Ishikawa (cell line): ENCODE results near the gene PLD1.

ENCODE experiments used
- CEBPB ChIP-seq: IDR thresholded peaks from 2 replicates; pipeline ENCODE4 v1.6.1; 2012
- CREB1 ChIP-seq: IDR thresholded peaks from 2 replicates; pipeline ENCODE4 v1.6.1; 2012; ENCODE audit warnings: low read depth
- EGR1 ChIP-seq: IDR thresholded peaks from 2 replicates; pipeline ENCODE4 v1.6.1; 2012
- EP300 ChIP-seq: IDR thresholded peaks from 2 replicates; pipeline ENCODE4 v1.6.1; 2012; ENCODE audit warnings: borderline replicate concordance
- FOXM1 ChIP-seq: IDR thresholded peaks from 2 replicates; pipeline ENCODE4 v1.6.1; 2012; ENCODE audit warnings: low read depth, borderline replicate concordance
- NFIC ChIP-seq: IDR thresholded peaks from 2 replicates; pipeline ENCODE4 v1.6.1; 2012
- RAD21 ChIP-seq: IDR thresholded peaks from 2 replicates; pipeline ENCODE4 v1.6.1; 2012; ENCODE audit warnings: low read depth
- TAF1 ChIP-seq: IDR thresholded peaks from 2 replicates; pipeline ENCODE4 v1.6.1; 2012; ENCODE audit warnings: low read depth, mild to moderate bottlenecking
- TCF12 ChIP-seq: IDR thresholded peaks from 2 replicates; pipeline ENCODE4 v1.6.1; 2012; ENCODE audit warnings: low read depth
- TEAD4 ChIP-seq: IDR thresholded peaks from 2 replicates; pipeline ENCODE4 v1.6.1; 2012
- YY1 ChIP-seq: IDR thresholded peaks from 2 replicates; pipeline ENCODE4 v1.6.1; 2012; ENCODE audit warnings: low read depth
- ZBTB7A ChIP-seq: IDR thresholded peaks from 2 replicates; pipeline ENCODE4 v1.6.1; 2012; ENCODE audit warnings: low read depth
- TF ChIP-seq, protein P1 (sequence below): IDR thresholded peaks from 2 replicates; pipeline ENCODE4 v1.6.1; 2012
- TF ChIP-seq, protein P2 (sequence below): IDR thresholded peaks from 2 replicates; pipeline ENCODE4 v1.6.1; 2012
- TF ChIP-seq, protein P3 (sequence below): IDR thresholded peaks from 2 replicates; pipeline ENCODE4 v1.6.1; 2012; ENCODE audit warnings: low read depth, mild to moderate bottlenecking

PLD1 gene

DNA sequence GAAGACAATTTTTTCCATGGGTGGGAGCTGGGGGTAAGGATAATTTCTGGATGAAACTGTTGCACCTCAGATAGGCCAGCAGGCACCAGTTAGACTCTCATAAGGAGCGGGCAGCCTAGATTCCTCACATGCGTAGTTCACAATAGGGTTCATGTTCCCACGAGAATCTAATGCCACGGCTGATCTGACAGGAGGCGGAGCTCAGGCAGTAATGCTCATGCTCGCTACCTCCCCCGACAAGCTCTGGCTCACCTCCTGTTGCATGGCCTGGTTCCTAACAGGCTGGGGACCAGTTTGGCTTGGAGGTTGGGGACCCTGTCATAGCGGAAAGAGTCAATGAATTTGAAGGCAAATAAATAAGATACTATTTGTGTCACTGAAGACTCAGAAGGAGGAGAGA is 105.5 kb downstream of the PLD1 start:
- TF ChIP-seq CEBPB = no peak
- TF ChIP-seq, protein P1, sequence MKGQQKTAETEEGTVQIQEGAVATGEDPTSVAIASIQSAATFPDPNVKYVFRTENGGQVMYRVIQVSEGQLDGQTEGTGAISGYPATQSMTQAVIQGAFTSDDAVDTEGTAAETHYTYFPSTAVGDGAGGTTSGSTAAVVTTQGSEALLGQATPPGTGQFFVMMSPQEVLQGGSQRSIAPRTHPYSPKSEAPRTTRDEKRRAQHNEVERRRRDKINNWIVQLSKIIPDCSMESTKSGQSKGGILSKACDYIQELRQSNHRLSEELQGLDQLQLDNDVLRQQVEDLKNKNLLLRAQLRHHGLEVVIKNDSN = no peak

DNA sequence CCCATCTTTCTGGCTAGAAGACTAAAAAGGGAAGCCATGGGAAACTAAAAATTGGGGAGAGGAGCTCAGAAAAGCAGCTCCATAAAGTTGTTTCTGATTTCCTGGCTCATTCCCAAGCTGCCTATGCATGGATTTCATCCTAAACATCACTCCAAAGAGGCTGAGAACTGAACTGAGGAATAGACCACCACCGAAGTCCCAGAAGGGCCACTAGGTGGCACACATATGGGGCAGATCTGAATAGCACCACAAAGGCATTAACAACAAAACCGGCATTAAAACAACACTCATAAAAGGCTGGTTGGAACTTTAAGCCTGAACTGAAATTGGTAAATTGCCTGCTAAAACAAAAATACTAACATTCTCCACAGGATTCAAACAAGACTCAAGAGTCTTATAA is 106.3 kb downstream of the PLD1 start:
- TF ChIP-seq RAD21 (peak; percentile 67), TCF12 (no peak)

DNA sequence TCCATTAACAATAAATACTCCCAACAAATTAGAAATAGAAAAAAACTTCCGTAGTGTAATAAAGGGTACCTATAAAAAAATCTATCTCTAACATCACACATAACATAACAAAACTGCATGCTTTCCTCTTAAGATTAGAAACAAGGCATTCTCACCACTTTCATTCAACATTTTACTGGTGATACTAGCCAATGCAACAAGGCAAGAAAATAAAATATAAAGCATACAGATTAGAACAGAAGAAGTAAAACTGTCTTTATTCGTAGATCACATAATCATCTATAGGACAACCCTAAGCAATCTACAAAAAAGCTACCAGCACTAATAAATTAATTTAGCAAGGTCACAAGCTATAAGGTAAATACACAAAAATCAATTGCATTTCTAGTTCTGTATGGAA is 107.1 kb downstream of the PLD1 start:
- no peak for TF ChIP-seq TCF12
- TF ChIP-seq NFIC = no peak
- no peak for TF ChIP-seq TEAD4
- no peak for TF ChIP-seq ZBTB7A
- no peak for TF ChIP-seq EGR1
- TF ChIP-seq CREB1 = no peak
- TF ChIP-seq, protein P2, sequence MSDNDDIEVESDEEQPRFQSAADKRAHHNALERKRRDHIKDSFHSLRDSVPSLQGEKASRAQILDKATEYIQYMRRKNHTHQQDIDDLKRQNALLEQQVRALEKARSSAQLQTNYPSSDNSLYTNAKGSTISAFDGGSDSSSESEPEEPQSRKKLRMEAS = no peak
- TF ChIP-seq, protein P3, sequence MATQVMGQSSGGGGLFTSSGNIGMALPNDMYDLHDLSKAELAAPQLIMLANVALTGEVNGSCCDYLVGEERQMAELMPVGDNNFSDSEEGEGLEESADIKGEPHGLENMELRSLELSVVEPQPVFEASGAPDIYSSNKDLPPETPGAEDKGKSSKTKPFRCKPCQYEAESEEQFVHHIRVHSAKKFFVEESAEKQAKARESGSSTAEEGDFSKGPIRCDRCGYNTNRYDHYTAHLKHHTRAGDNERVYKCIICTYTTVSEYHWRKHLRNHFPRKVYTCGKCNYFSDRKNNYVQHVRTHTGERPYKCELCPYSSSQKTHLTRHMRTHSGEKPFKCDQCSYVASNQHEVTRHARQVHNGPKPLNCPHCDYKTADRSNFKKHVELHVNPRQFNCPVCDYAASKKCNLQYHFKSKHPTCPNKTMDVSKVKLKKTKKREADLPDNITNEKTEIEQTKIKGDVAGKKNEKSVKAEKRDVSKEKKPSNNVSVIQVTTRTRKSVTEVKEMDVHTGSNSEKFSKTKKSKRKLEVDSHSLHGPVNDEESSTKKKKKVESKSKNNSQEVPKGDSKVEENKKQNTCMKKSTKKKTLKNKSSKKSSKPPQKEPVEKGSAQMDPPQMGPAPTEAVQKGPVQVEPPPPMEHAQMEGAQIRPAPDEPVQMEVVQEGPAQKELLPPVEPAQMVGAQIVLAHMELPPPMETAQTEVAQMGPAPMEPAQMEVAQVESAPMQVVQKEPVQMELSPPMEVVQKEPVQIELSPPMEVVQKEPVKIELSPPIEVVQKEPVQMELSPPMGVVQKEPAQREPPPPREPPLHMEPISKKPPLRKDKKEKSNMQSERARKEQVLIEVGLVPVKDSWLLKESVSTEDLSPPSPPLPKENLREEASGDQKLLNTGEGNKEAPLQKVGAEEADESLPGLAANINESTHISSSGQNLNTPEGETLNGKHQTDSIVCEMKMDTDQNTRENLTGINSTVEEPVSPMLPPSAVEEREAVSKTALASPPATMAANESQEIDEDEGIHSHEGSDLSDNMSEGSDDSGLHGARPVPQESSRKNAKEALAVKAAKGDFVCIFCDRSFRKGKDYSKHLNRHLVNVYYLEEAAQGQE = no peak
- TF ChIP-seq TAF1 = no peak
- no peak for TF ChIP-seq EP300
- TF ChIP-seq, protein P1 = no peak
- TF ChIP-seq FOXM1 = no peak
- no peak for TF ChIP-seq YY1
- TF ChIP-seq CEBPB = no peak

DNA sequence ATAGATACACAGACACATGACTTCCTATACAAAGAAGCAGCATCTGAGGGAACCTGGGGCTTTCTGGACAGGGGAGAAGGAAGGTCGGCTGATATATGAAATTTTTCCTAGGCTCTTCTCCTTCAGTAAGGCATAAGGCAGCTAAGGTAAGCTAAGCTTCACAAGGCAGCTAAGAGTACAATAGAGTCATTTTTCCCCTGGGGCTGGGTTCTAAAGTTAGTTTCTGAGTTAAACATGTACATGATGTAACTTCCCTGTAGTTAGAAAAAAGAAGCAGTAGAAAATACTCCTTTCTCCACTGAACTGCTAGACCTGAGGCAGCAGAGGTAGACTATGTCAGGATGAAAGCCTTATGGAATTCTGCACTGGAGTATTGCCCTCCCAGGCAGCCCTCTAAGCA is 109.6 kb downstream of the PLD1 start:
- TF ChIP-seq, protein P1 = no peak
- TF ChIP-seq, protein P2 = no peak
- TF ChIP-seq TCF12 (no peak), CREB1 (no peak), RAD21 (no peak), NFIC (no peak), TEAD4 (no peak), YY1 (no peak), ZBTB7A (no peak)

DNA sequence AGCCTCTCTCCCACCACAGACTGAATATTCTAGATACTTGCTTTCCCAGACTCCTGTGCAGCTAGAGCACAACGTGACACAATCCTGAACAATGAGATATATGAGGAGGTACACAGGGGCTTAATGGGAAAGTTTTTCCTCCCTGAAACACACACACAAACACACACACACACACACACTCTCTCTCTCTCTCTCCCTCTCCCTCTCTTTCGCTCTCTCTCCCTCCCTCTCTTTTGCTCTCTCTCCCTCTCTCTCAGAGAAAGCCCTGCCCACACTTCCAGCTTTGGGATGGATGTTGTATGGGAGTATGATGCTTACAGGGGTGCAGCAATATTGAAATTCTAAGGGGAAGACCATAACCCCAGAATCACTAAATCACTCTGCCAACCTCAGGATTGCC is 110.1 kb downstream of the PLD1 start:
- TF ChIP-seq TCF12 = no peak
- no peak for TF ChIP-seq ZBTB7A

DNA sequence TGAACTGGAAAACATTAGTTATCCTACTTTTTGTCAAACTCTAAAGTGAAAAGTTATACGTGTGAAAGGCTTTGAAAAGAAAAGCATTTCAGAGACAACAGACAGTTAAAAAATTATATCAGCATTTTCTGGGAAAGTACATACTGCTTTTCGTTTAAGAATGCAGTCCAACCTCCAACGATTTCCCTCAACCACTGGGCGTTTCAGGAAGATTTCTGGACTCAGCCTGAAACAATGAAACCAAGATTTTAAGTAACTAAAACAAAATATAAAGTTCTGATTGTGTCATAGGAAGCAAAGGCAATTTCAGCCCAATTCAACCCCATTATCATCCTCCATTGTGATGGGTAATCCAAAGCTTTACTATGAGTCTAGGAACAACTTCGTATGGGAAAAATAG is 110.7 kb downstream of the PLD1 start:
- TF ChIP-seq, protein P3 = no peak
- TF ChIP-seq TCF12 (no peak), FOXM1 (no peak), EGR1 (no peak), TEAD4 (no peak), EP300 (no peak), YY1 (no peak), CEBPB (no peak), ZBTB7A (no peak), NFIC (no peak)

DNA sequence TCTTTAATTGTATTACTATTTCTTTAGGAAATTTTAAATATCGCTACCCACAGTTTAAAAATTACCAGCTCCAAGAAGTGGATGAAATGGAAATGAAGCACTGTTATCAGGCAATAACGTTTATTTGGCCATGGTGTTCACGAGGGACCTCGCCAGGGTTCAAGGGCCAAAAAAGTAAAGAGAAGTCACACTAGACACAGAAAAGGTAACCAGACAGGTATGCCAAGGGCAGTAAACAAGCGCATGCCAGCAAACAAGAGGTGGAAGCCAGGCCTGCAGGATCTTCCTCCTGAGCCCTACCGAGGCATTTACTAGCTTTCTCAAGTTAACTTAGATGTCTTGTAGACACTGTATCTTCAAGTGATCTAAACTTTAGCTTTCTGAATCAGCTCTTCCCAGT is 113.5 kb downstream of the PLD1 start:
- TF ChIP-seq ZBTB7A = no peak
- TF ChIP-seq CREB1 = no peak
- TF ChIP-seq TEAD4 = no peak
- no peak for TF ChIP-seq EGR1
- no peak for TF ChIP-seq YY1
- TF ChIP-seq, protein P1 = no peak
- no peak for TF ChIP-seq CEBPB
- no peak for TF ChIP-seq EP300
